SK-N-SH treated with all-trans-retinoic acid at 6 μM for 48 hours (cell line): ENCODE data around the gene HGFAC.

Experiments used
- ARNTL ChIP-seq: fragments of 450-650 bp; formaldehyde crosslinking; IDR thresholded peaks from 2 replicates; pipeline ENCODE4 v1.5.0; 2020; ENCODE audit warnings: low read depth, mild to moderate bottlenecking, moderate library complexity, borderline replicate concordance
- BACH2 ChIP-seq: fragments of 250-450 bp; sonication (Bioruptor Pico); IDR thresholded peaks from 2 replicates; pipeline ENCODE4 v1.9.0; 2021; ENCODE audit warnings: mild to moderate bottlenecking, borderline replicate concordance
- CREB5 ChIP-seq: fragments of 250-450 bp; sonication (Bioruptor Pico); IDR thresholded peaks from 2 replicates; pipeline ENCODE4 v1.5.1; 2020; ENCODE audit warnings: low read depth, mild to moderate bottlenecking, moderate library complexity
- CSRNP3 ChIP-seq: fragments of 250-450 bp; sonication (Bioruptor Pico); IDR thresholded peaks from 2 replicates; pipeline ENCODE4 v1.5.1; 2021; ENCODE audit warnings: mild to moderate bottlenecking, moderate library complexity
- ISL1 ChIP-seq: fragments of 250-450 bp; sonication (Bioruptor Pico); IDR thresholded peaks from 2 replicates; pipeline ENCODE4 v2.1.2; 2022; ENCODE audit warnings: mild to moderate bottlenecking, moderate library complexity
- PATZ1 ChIP-seq: fragments of 250-450 bp; sonication (Bioruptor Pico); IDR thresholded peaks from 2 replicates; pipeline ENCODE4 v1.8.0; 2020; ENCODE audit warnings: mild to moderate bottlenecking, moderate library complexity, borderline replicate concordance
- POU6F1 ChIP-seq: fragments of 250-450 bp; sonication (Bioruptor Pico); IDR thresholded peaks from 2 replicates; pipeline ENCODE4 v1.8.0; 2021; ENCODE audit warnings: low read depth, mild to moderate bottlenecking, moderate library complexity, borderline replicate concordance
- TOX ChIP-seq: fragments of 250-450 bp; sonication (Bioruptor Pico); IDR thresholded peaks from 2 replicates; pipeline ENCODE4 v1.8.0; 2021; ENCODE audit warnings: mild to moderate bottlenecking, moderate library complexity, borderline replicate concordance
- TSHZ2 ChIP-seq: fragments of 250-450 bp; sonication (Bioruptor Pico); IDR thresholded peaks from 2 replicates; pipeline ENCODE4 v1.5.0; 2020; ENCODE audit warnings: mild to moderate bottlenecking, moderate library complexity
- ZC3H10 ChIP-seq: fragments of 250-450 bp; sonication (Bioruptor Pico); IDR thresholded peaks from 2 replicates; pipeline ENCODE4 v1.5.1; 2021; ENCODE audit warnings: mild to moderate bottlenecking, moderate library complexity

GRCh38 chr4:3450643-3451042, 8.9 kb downstream of the HGFAC start:
- TF ChIP-seq POU6F1 (CRISPR knock-in tag) = no peak
- TF ChIP-seq BACH2 (CRISPR knock-in tag) = no peak
- TF ChIP-seq ZC3H10 (CRISPR knock-in tag) = no peak
- no peak for TF ChIP-seq CREB5 (CRISPR knock-in tag)
- TF ChIP-seq ARNTL (CRISPR knock-in tag) = no peak
- no peak for TF ChIP-seq CSRNP3 (CRISPR knock-in tag)
- TF ChIP-seq TOX (CRISPR knock-in tag) = no peak
- TF ChIP-seq TSHZ2 (CRISPR knock-in tag) = no peak
- TF ChIP-seq ISL1 = no peak
- TF ChIP-seq PATZ1 (CRISPR knock-in tag) = no peak
